Keratinocyte (primary cell): ENCODE measurements around the gene CHIT1. TPM values are rescaled to one million over a fixed set of nuclear protein-coding genes. Genes with fewer than 3 reads are reported as not detected.

Experiments
- DNase-seq: peaks from one replicate; pipeline ENCODE4 v3.0.0-alpha.2; 2011; ENCODE audit warnings: low read depth, missing footprints, low spot score
- FAIRE-seq: peaks from 2 replicates; lab custom pipeline; 2011; peaks lifted over from hg19 to GRCh38; lab: Jason Lieb, UNC
- H2AFZ ChIP-seq: 2 replicates; pipeline ENCODE4 v1.6.0; 2012; ENCODE audit warnings: low read length, control low read depth, inconsistent platforms; ENCODE audit not compliant: control insufficient read depth
- H3K27ac ChIP-seq: 2 replicates; pipeline ENCODE4 v1.5.1; 2011; ENCODE audit warnings: low read length; ENCODE audit not compliant: control insufficient read depth, insufficient read depth
- H3K27me3 ChIP-seq: 3 replicates; pipeline ENCODE4 v1.6.0; 2011; ENCODE audit warnings: low read length; ENCODE audit not compliant: control insufficient read depth, insufficient read depth; ENCODE audit errors: extremely low read depth
- H3K36me3 ChIP-seq, 2 experiments: 2 replicates in 1 of 2; 3 replicates in 1 of 2; pipeline ENCODE4 v1.5.1; 2011; ENCODE audit warnings: low read length in 2 of 2, mild to moderate bottlenecking in 1 of 2; ENCODE audit not compliant: control insufficient read depth in 2 of 2, insufficient read depth in 2 of 2; ENCODE audit errors: extremely low read depth in 1 of 2
- H3K4me1 ChIP-seq: 3 replicates; pipeline ENCODE4 v1.5.1; 2011; ENCODE audit warnings: low read length; ENCODE audit not compliant: control insufficient read depth, insufficient read depth; ENCODE audit errors: extremely low read depth
- H3K4me2 ChIP-seq: 3 replicates; pipeline ENCODE4 v1.6.0; 2011; ENCODE audit warnings: low read depth, low read length; ENCODE audit not compliant: control insufficient read depth, insufficient read depth; ENCODE audit errors: extremely low read depth
- H3K4me3 ChIP-seq, 3 experiments: fragments of 200-600 bp in 1 of 3; sonication (generic) in 1 of 3; 2 replicates in 2 of 3; 3 replicates in 1 of 3; pipeline ENCODE4 v1.5.1; 2011 to 2016; ENCODE audit warnings: low read length in 3 of 3, mild to moderate bottlenecking in 3 of 3, control low read depth in 2 of 3, inconsistent platforms in 1 of 3, low read depth in 1 of 3, mixed read lengths in 1 of 3, mixed run types in 1 of 3, moderate library complexity in 1 of 3; ENCODE audit not compliant: control insufficient read depth in 2 of 3, insufficient read depth in 2 of 3; ENCODE audit errors: extremely low read depth in 1 of 3
- H3K79me2 ChIP-seq: 2 replicates; pipeline ENCODE4 v1.6.0; 2012; ENCODE audit warnings: low read length; ENCODE audit not compliant: control insufficient read depth, insufficient read depth
- H3K9ac ChIP-seq: 3 replicates; pipeline ENCODE4 v1.6.0; 2011; ENCODE audit warnings: low read length; ENCODE audit not compliant: control insufficient read depth, insufficient read depth; ENCODE audit errors: extremely low read depth
- H3K9me1 ChIP-seq: 3 replicates; pipeline ENCODE4 v1.6.0; 2011; ENCODE audit warnings: low read length; ENCODE audit not compliant: control insufficient read depth, insufficient read depth; ENCODE audit errors: extremely low read depth
- H3K9me3 ChIP-seq: 2 replicates; pipeline ENCODE4 v1.5.1; 2012; ENCODE audit warnings: low read depth, low read length; ENCODE audit not compliant: control insufficient read depth
- H4K20me1 ChIP-seq: 3 replicates; pipeline ENCODE4 v1.6.0; 2011; ENCODE audit warnings: low read length; ENCODE audit not compliant: control insufficient read depth, insufficient read depth; ENCODE audit errors: extremely low read depth
- EZH2 ChIP-seq: IDR thresholded peaks from one replicate; pipeline ENCODE4 v1.6.1; 2012; ENCODE audit warnings: inconsistent platforms, mild to moderate bottlenecking, low read length, moderate library complexity
- dilution Hi-C: fragments of 300-500 bp; cut with MboI; formaldehyde crosslinking; loops from one replicate; pipeline ENCODE4 v1.7.0; 2020; ENCODE audit warnings: low sequenced_read_pairs; ENCODE audit not compliant: extremely low pct_ligation_motif_present
- polyA plus RNA-seq, 5 experiments: library from polyadenylated mRNA; depleted of rRNA in 3 of 5; stranded (reverse) in 3 of 5; stranded (forward) in 1 of 5; unstranded in 1 of 5; fragments of >200 nt; gene quantifications; 1 replicate in 1 of 5; 2 replicates in 3 of 5; 3 replicates in 1 of 5; pipeline versions ENCODE4 v1.2.1 to v1.2.3, GENCODE V29; 2011 to 2012; ENCODE audit warnings: missing spikeins in 2 of 5, low read depth in 1 of 5, low replicate concordance in 1 of 5
- TF ChIP-seq, protein P1 (sequence below), 3 experiments: IDR thresholded peaks in 1 of 3; conservative IDR thresholded peaks in 1 of 3; optimal IDR thresholded peaks in 1 of 3; 2 replicates in 2 of 3; 3 replicates in 1 of 3; pipeline versions ENCODE3 to v1.5.1; 2011; ENCODE audit warnings: low read length in 3 of 3, mild to moderate bottlenecking in 3 of 3, moderate library complexity in 2 of 3, control low read depth in 1 of 3, inconsistent platforms in 1 of 3; ENCODE audit not compliant: insufficient read depth in 2 of 3; ENCODE audit errors: extremely low read depth in 1 of 3

CHIT1 gene
- polyA plus RNA-seq, 1 donor (not counting 4 experiments of a cell fraction or from before 2014, with no cell fraction given), result not detected

DNA sequence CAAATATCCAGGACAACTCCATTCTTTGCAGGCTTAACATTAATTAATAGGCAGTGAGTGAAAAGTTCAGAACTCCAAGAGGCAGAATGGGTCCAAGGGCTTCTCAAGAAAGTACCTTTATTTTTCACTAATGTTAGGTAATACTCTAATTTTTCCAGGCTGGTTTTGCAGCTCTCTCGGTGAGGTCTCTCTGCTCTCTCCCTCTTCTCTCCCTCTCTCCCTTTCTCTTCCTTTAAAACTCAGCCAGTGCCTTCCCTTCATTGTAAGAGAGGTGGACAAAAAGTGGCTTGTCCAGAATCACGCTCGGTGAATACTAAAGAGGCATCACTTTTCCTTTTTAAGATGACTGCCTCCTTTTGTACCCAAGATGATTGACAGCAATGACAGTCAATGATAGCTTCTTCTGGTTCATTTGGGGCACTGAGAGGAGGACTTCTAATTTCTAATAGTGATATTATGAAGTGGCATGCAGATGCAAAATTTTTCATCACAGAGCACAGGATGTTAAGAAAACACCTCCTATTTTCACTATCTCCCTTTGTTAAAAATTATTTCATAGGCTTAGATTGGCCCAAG lies 41.7 kb downstream of the CHIT1 start:
- FAIRE-seq (no peak), DNase-seq (no peak)
- H3K4me2 ChIP-seq, result no peak overlapping the region
- H3K79me2 ChIP-seq, result no peaks in the 10 kb centered on the region
- no peak overlapping the region for H3K27ac ChIP-seq
- no peaks in the 10 kb centered on the region for H3K9me3 ChIP-seq
- no peaks in the 10 kb centered on the region for H4K20me1 ChIP-seq
- H3K9ac ChIP-seq, result no peak overlapping the region
- H3K9me1 ChIP-seq, result no peaks in the 10 kb centered on the region
- no peaks in the 10 kb centered on the region for H3K27me3 ChIP-seq
- no peak overlapping the region for H2AFZ ChIP-seq
- dilution Hi-C loops, result no loop called here
- H3K4me1 ChIP-seq, result no peaks in the 10 kb centered on the region
- no peak overlapping the region for H3K4me3 ChIP-seq
- no peak for TF ChIP-seq EZH2
- TF ChIP-seq, protein P1, sequence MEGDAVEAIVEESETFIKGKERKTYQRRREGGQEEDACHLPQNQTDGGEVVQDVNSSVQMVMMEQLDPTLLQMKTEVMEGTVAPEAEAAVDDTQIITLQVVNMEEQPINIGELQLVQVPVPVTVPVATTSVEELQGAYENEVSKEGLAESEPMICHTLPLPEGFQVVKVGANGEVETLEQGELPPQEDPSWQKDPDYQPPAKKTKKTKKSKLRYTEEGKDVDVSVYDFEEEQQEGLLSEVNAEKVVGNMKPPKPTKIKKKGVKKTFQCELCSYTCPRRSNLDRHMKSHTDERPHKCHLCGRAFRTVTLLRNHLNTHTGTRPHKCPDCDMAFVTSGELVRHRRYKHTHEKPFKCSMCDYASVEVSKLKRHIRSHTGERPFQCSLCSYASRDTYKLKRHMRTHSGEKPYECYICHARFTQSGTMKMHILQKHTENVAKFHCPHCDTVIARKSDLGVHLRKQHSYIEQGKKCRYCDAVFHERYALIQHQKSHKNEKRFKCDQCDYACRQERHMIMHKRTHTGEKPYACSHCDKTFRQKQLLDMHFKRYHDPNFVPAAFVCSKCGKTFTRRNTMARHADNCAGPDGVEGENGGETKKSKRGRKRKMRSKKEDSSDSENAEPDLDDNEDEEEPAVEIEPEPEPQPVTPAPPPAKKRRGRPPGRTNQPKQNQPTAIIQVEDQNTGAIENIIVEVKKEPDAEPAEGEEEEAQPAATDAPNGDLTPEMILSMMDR (optimal IDR thresholded peaks at IDR 0.05 in 1 of 3, IDR thresholded peaks at IDR 0.05 in 1 of 3, conservative IDR thresholded peaks at IDR 0.05 in 1 of 3; ENCODE audit: extremely low read depth in 1 of 3, insufficient read depth in 2 of 3, low read length in 3 of 3), result no peak
- H3K36me3 ChIP-seq, result no peaks in the 10 kb centered on the region

DNA sequence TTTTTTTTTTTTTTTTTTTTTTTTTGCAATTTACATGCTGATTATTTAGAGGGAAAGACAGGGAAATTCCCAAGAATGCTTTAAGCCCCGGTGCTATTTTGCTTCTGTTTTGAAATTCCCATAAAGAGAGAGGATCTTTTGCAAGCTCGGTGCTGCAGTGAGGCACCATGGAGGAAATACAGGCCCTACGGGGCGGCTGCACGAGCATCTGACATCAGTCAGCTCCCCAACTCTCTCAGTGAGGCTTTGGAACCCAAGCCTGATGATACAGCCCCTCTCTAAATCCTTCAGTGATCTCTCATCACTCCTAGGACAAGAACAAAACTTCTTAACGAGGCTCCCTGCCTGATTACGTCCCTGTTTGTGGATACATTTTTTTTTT lies 42.2 kb downstream of the CHIT1 start:
- DNase-seq, result no peak
- H3K4me1 ChIP-seq, result no peaks in the 10 kb centered on the region
- H3K9ac ChIP-seq, result no peak overlapping the region
- H3K9me3 ChIP-seq, result no peaks in the 10 kb centered on the region
- no peak overlapping the region for H3K27ac ChIP-seq
- no peaks in the 10 kb centered on the region for H3K27me3 ChIP-seq
- no peaks in the 10 kb centered on the region for H3K79me2 ChIP-seq
- TF ChIP-seq, protein P1 (optimal IDR thresholded peaks at IDR 0.05 in 1 of 3, IDR thresholded peaks at IDR 0.05 in 1 of 3, conservative IDR thresholded peaks at IDR 0.05 in 1 of 3; ENCODE audit: extremely low read depth in 1 of 3, insufficient read depth in 2 of 3, low read length in 3 of 3), result no peak
- no peak for TF ChIP-seq EZH2
- H2AFZ ChIP-seq, result no peak overlapping the region
- dilution Hi-C loops, result no loop called here
- no peak for FAIRE-seq
- no peaks in the 10 kb centered on the region for H3K9me1 ChIP-seq
- H3K4me2 ChIP-seq, result no peak overlapping the region
- H4K20me1 ChIP-seq, result no peaks in the 10 kb centered on the region
- no peaks in the 10 kb centered on the region for H3K36me3 ChIP-seq
- no peak overlapping the region for H3K4me3 ChIP-seq
